Fibroblast of skin of left biceps (primary cell): ENCODE measurements around the gene ELMO2.

Experiments used
- DNase-seq, 2 experiments: peaks; one replicate each; pipeline ENCODE4 v3.0.0-alpha.2; 2013; ENCODE audit warnings: low read depth in 2 of 2

The ELMO2 gene

GRCh38 chr20:46406200-46406985, at the start of gene ELMO2:
Gene ELMO2 (minus strand): TSS chr20:46406615. CDS start chr20:46394482, 12,133 bp downstream.
- DNase-seq, result peak; percentile 90

- no peak for DNase-seq
Observed at GRCh38 chr20:46455729-46456128, 49.3 kb upstream of the ELMO2 start.

GRCh38 chr20:46446851-46447250, 40.4 kb upstream of the ELMO2 start:
- no peak for DNase-seq

GRCh38 chr20:46439837-46440236, 33.4 kb upstream of the ELMO2 start:
- DNase-seq, result no peak

GRCh38 chr20:46438156-46438750, 31.8 kb upstream of the ELMO2 start:
- no peak for DNase-seq

- DNase-seq, result no peak
Observed at GRCh38 chr20:46435146-46435545, 28.7 kb upstream of the ELMO2 start.

GRCh38 chr20:46434597-46434996, 28.2 kb upstream of the ELMO2 start:
- DNase-seq, result no peak

GRCh38 chr20:46433051-46433450, 26.6 kb upstream of the ELMO2 start:
- DNase-seq, result no peak

GRCh38 chr20:46430921-46431712, 24.7 kb upstream of the ELMO2 start:
- no peak for DNase-seq

- DNase-seq, result no peak
Observed at GRCh38 chr20:46427384-46427783, 21.0 kb upstream of the ELMO2 start.

GRCh38 chr20:46423882-46424482, 17.6 kb upstream of the ELMO2 start:
- DNase-seq, result no peak

- no peak for DNase-seq
Observed at GRCh38 chr20:46423342-46423741, 16.9 kb upstream of the ELMO2 start.

- no peak for DNase-seq
Observed at GRCh38 chr20:46420878-46421277, 14.5 kb upstream of the ELMO2 start.

GRCh38 chr20:46419882-46420281, 13.5 kb upstream of the ELMO2 start:
- no peak for DNase-seq

GRCh38 chr20:46416839-46417238, 10.4 kb upstream of the ELMO2 start:
- no peak for DNase-seq

GRCh38 chr20:46416421-46416820, 10.0 kb upstream of the ELMO2 start:
- DNase-seq, result no peak

- DNase-seq, result no peak
Observed at GRCh38 chr20:46415773-46416172, 9.4 kb upstream of the ELMO2 start.

- DNase-seq, result no peak
Observed at GRCh38 chr20:46414608-46415007, 8.2 kb upstream of the ELMO2 start.

GRCh38 chr20:46411637-46412036, 5.2 kb upstream of the ELMO2 start:
- no peak for DNase-seq

- no peak for DNase-seq
Observed at GRCh38 chr20:46408281-46408731, 1.9 kb upstream of the ELMO2 start.

GRCh38 chr20:46407671-46407996, 1.2 kb upstream of the ELMO2 start:
- DNase-seq, result no peak

- no peak for DNase-seq
Observed at GRCh38 chr20:46406986-46407670, 713 bp upstream of the ELMO2 start.
